GM21367 (cell line): Measurements from ENCODE around the gene ADAP1.

Experiments
- ATAC-seq: cut with Tn5 transposase; IDR thresholded peaks from one replicate; pipeline ENCODE4 v1.9.1; 2021; ENCODE audit not compliant: unreplicated experiment

The ADAP1 gene

DNA sequence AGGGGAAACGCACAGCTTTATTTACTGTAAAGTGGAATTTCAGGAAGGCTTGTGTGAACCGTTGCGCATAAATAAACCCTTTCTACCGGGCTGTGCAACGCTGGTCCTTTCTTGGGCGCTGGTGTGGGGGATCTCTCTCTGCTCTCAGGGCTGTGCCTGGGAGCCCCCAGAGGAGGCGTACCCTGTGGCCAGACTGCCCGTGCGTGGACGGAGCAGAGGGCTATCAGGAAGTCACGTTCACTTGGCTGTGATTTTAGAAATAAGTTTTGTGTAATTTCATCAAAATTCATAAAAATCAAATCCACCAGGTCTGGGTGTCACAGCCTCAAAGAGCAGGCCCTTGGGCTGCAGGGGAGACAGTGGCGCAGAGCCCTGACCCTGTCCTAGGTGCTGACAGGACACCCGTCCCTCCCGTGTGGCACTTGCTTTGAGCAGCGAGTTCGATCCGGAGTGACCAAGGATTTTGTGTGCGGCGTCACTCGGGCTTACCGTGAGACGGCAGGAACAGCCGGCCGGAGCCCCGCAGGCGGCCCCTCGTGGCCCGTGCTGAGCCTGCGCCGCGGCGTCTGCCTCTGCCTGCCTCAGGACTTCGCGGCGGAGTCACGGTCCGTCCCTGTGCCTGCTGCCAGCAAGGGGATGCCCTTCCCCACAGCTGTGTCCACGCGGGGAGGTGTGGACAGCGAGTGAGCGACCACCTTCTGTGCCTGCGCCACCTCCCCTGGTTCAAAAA is 58.0 kb downstream of the ADAP1 start:
- no peak for ATAC-seq

DNA sequence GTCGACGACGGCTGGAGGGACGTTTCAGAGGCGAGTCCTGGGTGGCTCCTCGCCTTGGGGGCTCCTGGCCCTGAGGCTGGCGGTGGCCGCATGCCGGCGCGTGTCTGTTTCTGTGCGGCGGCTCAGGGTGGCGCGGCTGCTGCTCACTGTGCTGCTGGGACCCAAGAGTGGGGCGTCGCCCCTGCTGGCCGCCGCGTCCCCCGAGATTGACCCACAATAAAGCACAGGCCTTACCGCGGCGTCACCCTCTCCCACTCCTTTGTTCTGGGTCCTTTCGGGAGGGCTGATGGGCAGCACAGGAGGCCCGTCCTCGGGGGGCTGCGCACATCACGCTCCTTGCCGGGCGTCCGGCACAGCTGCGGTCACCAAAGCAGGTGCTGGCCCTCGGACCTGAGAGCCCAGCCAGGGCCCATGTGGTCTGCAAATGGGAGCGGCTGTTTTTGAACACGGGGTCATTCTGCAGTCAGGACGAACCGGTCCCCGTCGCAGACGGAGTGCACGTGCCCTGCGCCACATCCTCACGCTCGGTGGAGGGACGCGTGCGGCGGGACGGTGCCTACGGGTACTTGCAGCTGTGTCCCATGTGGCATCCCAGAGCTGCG is 58.9 kb downstream of the ADAP1 start:
- no peak for ATAC-seq

DNA sequence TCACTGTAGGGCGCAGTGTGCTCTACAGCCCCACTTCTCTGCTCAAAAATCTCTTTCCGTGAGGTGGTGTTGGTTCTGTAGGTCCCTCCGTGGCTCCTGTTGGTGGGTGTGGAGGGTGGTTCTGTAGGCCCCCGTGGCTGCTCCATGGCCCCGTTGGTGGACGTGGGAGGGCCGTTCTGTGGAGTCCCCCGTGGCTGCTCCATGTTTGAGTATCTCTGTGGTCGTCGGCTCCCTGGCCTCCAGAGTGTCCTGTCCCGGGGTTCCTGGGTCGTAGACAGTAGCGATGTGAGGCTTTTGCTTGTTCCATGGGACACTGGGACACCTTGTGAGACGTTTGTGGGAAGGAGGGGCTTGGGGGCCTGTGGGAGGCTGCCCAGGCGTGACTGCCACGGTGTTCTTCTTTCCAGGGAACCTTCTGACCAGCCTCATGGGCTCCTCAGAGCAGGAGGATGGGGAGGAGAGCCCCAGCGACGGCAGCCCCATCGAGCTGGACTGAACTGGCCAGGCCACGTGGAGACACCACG is 59.5 kb downstream of the ADAP1 start:
- ATAC-seq = no peak

DNA sequence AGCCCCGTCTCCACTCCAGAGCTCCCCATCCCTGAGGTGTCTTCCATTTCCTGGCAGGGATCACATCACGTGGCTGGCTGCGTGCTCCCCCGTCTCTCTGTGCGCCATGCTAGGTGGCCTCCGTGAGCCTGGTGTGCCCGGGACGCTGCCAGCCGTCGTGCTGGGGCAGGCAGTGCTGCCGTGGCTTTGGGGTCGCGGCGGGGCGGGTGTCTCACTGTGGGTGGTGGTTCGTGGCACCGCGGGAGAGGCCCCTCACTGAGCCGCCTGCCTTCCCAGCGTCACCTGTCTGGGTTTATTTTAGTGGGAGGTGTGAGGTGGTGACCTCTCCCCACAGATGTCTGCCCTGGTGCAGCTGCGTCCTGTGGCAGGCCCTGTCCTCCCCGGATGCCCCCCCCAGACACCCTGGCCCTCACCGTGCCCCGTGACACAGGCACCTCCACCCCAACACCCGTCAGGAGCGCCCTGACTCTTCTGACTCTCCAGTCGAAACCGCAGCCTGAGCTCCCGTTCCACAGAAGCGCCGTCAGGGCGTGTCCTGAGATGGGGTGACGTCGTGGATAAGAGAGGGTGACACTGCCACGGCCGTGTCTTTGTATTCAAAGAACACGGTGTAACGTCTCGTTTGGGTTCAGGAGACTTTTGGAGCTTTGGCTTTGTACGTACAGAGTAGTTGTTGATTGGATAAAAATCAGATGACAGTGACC is 60.2 kb downstream of the ADAP1 start:
- ATAC-seq = no peak

DNA sequence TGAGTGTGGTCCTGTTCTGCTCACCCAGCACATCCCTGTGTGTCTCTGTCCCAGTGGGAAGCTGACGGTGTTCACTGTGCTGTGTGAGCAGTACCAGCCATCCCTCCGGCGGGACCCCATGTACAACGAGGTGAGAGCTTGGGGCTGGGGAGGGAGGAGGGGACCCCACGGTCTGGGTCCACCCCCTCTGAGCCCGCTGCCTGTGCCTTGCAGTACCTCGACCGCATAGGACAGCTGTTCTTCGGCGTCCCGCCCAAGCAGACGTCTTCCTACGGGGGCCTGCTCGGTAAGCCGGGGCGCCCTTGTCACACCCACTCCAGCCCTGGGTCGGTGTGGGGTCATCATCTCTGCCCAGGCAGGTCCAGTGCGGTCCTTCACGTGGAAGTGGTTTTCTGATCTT is 60.8 kb downstream of the ADAP1 start:
- no peak for ATAC-seq

DNA sequence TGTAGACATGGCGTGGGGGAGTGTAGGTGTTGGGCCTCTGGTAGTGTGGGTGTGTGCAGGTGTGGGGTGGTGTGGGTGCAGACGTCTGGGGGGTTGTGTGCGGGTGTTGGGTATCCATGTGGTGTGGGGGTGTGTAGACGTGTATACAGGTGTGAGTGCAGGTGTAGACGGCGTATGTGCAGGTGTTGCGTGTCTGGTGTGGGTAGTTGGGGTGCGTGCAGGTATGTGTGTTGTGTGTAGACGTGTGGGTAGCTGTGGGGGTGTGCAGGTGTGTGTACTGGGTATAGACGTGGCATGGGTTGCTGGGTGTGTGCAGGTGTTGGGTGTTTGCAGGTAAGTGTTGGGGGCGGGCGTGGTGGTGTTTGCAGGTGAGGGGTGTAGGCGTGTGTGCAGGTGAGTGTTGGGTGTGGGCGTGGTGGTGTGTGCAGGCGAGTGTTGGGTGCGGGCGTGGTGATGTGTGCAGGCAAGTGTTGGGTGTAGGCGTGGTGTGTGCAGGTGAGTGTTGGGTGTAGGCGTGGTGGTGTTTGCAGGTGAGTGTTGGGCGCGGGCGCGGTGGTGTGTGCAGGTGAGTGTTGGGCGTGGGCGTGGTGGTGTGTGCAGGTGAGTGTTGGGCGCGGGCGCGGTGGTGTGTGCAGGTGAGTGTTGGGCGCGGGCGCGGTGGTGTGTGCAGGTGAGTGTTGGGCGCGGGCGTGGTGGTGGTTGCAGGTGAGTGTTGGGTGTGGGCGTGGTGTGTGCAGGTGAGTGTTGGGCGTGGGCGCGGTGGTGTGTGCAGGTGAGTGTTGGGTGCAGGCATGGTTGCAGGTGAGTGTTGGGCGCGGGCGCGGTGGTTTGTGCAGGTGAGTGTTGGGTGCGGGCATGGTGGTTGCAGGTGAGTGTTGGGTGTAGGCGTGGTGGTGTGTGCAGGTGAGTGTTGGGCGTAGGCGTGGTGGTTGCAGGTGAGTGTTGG is 61.6 kb downstream of the ADAP1 start:
- no peak for ATAC-seq

DNA sequence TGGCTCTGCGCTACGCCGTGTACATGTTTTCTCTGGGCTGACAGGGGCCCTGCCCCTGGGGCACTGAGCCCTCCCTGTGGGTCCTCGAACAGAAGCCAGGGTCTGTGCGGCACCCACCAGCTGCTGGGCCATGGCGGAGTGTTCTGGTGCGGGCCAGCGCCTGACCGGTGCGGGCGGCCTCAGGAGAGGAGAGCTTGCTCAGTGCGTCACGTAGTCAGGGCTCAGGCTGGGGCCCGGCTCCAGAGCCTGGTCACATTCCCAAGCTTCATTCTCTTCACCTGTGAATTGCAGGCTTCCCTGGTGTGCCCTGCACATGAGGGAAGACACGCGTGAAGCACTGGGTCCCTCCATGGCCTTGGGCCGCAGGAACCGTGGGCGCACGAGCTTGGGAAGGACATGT is 62.7 kb downstream of the ADAP1 start:
- ATAC-seq = no peak

DNA sequence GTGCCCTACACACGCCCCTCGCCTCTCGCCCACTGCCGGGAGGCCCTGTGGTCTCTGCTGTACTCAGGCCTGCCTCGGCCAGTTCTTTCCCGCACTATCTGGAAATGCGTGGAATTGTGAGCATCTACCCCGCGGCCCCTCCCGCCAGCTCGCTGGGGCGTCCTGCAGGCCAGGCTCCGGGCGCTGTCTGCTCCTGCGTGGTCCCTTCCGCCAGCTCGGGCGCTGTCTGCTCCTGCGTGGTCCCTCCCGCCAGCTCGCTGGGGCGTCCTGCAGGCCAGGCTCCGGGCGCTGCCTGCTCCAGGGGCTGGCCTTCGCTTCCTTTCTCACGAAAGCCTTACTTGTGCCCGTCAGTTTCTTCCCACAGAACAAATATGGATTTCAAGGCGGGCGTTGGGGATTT is 63.2 kb downstream of the ADAP1 start:
- ATAC-seq = no peak

DNA sequence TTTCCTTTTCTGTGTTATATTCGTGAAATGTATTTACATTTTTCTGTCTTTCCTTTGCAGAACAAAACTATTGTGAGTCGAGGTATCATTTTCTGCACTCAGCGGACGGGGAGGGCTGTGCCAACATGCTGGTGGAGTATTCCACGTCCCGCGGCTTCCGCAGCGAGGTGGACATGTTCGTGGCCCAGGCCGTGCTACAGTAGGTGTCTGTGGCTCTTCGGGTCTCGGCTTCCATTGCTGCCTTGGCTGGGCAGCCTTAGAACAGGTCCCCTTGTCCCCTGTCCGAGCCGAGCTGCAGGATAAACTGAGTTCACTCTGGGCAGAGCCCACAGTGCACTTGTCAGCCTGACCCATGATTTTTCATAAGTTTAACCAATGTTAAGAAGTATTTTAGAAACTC is 63.6 kb downstream of the ADAP1 start:
- no peak for ATAC-seq

DNA sequence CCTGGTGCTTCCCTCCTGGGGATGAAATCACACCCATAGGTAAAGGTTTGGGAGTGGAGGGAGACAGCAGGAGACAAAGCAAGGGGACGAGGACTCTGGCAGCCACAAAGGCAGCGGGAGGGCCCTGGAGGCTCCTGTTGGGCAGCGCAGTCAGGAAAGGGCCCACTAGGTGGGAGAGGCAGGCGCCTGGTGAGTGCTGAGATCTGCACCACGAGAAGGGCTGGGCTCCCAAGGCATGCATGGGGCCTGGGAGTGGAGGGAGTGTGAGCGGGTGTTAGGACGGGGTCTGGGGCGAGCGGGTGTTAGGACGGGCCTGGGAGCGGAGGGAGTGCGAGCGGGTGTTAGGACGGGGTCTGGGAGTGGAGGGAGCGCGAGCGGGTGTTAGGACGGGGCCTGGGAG is 65.1 kb downstream of the ADAP1 start:
- ATAC-seq = no peak

DNA sequence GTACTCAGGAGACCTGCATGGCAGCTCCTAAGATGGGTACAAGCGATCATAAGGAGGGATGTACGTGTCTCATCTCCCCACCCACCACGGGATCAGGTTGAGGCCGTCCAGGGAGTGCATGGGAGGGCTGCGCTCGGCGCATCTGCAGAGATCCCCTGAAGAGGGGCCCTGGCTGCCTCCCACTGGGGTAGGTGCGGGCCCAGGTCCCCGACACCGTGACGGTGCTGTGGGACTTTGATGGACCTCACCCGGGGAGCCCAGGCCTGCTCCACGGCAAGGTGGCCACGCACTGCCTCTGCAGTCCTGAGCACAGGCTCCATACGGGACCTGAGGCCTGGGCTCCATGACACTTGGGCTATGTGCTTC is 65.5 kb downstream of the ADAP1 start:
- no peak for ATAC-seq

DNA sequence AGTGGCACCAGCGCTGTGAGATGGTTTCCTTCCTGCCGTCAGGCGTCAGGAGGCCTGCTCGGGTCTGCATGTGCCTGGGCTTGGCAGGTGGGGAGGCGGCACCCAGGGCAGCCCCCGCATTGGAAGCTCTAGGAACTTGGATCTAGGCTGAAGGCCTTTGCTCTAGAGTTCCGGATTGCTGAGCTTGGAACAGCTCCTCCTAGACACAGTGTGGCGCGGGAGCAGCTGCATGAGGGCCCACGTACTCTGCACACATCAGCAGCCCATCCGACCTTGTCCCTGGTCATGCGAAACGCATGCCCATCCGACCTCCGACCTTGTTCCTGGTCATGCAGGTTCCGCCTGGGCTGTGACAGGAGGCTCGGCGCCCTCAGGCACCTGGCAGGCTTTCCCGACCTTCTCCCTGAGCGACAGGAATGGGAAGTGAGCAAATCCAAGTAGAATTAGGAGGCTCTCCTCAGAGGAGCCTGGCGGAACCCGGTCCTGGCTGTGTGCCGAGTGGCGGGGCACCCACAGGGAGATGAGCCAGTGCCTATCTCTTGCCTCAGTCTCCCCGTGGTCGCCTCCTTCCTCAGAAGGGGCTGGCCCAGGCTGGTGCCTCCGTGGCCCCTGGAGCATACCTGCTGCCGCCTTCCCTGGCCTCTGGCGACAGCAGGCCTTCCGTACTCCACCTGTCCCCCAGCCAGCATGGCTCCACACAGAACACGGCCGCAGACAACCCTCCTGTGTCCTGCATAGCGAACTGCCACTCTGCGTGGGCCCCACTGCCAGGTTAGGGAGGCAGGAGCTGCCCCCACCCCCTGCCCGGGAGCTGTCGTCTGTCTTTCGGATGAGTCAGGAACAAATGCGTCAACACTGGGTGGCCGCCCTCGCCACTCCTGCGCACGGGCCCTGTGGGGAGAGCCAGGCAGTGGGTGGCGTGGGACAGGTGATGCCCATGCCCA is 66.1 kb downstream of the ADAP1 start:
- no peak for ATAC-seq

DNA sequence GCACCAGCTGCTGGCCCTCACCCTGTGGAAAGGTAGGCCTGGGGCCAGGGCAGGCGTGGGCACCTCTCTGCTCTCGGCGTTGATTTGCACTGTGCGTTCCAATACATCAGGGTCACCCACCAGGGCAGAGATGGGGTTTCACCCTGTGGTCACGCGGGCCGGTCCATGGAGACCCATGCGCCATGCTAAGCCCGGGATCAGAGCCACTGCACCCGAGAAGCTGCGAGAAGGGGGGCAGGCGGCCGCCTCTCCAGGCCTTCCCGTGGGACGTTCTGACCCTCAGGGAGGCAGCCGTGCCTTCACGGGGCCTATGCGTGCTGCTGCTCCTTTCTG is 67.0 kb downstream of the ADAP1 start:
- no peak for ATAC-seq

DNA sequence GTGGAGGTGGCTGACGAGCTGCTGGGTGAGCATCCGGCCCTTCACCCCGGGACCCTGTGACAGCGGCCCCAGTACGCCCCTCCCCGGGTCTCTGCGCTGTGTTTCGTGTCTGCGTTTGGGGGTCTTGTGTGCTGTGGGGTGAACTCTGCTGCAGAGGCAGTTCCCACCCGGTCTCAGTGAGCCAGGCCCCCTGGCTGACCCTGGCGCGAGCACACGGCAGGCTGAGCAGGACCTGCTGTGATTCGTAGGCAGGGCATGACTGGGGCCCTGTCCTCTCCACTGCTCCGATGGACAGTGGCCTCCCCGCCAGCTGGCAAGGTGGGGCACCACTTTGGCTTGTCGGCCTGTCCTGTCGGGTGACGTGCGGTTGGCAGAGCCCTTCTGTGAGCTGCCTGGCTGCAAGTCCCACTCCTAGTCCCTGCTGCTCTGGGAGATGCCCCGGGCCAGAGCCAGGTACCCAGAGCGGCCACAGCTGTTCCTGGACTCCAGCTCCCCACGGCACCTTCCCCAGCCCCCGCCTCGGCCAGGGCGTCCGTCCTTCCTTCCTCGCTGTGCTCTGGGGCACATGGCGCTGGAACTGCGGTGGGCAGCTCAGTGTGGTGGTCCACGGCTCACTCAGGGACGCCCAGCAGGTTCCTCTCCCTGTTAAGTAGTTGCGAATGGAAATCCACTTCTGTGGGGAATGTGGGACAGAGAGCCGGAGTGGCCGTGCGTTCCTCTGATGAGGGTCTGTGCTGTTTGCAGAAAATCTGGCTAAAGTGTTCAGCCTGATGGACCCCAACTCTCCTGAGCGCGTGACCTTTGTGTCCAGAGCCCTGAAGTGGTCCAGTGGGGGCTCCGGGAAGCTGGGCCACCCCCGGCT is 67.6 kb downstream of the ADAP1 start:
- ATAC-seq = no peak

DNA sequence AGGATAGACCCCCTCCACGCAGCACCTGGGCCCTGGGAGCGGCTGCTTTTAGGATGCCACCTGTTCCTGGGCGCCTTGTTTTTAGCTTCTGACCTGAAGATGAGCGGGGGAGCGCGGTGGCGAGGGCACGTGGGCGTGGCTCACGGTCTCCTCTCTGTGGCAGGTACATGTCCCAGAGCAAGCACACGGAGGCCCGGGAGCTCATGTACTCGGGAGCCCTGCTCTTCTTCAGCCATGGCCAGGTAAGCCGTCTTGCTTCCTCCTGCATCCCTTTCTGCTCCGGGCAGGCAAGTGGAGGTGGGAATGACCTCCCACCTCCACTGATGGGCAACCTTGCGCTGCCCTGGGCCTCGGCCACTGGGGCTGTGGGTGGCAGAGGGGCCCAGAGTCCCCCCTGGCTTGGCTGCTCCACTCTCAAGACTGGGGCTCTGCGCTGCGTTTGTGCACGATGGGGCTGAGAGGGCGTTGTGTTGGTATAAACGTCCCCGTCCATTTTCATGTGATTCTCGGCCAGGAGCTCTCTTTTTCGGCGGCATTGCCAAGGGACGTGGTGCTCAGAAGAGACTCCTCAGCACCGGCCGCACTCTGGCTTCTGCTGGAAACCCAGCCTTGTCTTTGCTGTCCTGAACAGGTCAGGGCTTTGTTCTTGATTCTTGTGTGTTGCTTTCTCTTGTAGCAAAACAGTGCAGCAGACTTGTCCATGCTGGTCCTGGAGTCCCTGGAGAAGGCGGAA is 68.4 kb downstream of the ADAP1 start:
- no peak for ATAC-seq

DNA sequence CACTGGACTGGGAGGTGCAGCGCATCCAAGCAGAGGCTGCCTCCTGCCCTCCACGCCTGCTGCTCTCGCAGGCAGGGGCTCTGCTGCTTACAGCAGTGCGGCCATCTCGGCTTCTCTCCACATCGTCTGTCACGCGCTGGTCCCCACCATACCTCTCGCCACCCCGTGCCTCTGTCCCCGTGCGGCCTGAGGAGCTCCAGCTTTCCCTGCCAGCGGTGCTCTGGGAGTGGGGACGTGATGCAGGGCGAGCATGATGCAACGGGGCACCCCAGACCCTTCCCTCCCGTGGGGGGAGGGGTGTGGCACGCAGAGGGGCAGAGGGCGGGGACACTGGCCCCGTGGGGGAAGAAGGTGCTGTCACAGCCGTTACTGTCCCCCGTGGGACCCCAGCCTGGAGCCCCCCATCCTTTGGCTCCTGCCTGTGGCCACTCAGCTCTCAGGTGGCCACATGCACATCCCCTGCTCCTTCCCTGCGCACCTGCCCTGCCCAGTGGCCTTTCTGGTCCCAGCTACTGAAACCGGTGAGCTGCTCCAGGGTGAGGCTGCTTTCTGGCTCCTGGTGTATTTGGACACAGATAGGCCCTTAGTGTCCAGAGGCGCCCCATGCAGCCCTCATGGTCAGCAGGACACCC is 69.1 kb downstream of the ADAP1 start:
- no peak for ATAC-seq

DNA sequence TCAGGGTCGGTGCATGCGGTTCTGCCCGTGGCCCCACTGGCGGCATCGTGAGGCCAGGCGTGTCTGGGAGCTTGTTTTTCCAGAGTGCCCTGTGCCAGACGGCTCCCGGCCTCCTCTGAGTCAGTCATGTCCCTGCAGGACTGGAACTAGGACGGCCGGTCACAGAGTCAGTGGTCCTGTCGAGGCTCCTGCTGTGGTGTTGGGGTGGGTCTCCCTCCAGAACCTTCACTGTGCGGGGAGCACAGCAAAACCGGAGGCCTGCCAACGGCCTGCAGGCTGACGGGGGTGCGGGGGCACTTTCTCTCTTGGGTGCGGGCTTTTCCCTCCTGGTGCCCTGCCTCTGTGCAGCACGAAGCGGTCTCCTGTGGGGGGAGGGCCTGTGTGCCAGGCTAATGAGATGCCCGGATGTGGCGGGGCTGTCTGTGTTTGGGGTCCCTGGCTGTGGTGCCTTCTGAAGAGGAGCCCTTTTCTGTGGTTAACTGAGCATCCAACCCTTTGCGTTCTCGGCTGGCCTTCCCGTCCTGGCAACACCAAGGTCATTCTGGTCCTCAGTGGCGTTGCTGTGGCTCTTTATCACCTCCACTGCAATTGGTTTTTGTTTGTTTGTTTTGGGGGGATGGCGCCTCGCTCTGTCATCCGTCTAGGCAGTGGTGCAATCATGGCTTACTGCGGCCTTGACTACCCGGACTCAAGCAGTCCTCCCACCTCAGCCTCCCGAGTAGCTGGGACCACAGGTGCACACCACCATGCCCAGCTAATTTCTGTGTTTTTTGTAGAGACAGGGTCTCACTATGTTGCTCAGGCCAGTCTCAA is 70.1 kb downstream of the ADAP1 start:
- ATAC-seq = no peak
